ENCODE measurements around the gene SKIC8.

The SKIC8 gene

DNA sequence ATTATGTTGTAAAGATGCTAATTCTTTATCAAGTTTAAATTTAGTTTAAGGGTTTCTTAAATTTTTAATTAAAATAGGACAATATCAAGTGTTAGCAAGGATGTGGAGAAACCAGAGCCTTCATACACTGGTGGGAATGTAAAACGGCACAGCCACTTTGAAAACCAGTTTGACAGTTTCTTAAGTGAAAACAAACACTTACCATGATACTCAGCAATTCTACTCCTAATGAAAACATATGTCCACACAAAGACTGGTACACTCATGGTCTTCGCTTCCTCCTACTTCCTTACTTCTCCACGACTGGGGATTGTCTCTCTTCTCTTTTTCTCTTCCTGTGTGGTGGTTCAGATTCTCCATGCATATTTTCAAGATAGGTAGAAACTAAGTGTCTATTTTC is 9.2 kb downstream of the SKIC8 start:
- DNase-seq = no peak

DNA sequence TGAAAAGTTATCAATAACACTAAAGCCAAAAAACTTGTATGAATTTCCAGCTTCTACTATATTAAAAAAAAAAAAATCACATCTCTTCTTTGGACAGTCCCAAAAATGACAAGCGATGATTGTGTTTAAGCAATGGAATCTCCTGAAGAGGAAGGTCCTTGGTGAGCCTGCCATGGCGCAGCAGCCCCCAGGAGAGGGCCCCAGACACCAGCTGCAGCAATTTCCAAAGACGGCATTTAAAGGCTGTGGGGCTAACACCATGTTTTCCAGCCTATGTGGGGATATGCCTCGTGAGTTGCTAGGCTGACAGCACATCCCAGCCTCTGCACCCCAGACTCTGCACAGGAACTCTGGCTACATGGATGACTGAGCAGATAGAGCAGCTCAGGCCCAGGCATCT is 14.7 kb downstream of the SKIC8 start:
- DNase-seq = no peak

DNA sequence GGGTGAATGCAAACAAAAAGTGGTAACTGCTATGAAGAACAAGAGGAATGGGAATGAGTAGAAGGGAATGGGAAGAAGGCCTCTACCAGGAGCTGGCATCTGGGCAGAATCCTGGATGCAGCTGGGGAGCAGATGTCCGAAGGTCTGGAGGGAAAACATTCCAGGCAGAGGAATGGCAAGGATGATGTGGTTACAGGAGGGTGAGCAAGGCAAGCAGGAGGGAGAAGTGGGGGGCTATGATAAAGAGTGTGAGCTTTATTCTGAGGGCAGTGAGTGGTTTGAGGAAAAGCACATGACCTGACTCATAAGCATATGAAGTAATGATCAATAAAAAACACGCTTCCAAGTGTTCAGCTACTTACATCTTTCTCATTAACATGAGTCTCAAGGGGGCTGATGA is 17.1 kb downstream of the SKIC8 start:
- DNase-seq = no peak

DNA sequence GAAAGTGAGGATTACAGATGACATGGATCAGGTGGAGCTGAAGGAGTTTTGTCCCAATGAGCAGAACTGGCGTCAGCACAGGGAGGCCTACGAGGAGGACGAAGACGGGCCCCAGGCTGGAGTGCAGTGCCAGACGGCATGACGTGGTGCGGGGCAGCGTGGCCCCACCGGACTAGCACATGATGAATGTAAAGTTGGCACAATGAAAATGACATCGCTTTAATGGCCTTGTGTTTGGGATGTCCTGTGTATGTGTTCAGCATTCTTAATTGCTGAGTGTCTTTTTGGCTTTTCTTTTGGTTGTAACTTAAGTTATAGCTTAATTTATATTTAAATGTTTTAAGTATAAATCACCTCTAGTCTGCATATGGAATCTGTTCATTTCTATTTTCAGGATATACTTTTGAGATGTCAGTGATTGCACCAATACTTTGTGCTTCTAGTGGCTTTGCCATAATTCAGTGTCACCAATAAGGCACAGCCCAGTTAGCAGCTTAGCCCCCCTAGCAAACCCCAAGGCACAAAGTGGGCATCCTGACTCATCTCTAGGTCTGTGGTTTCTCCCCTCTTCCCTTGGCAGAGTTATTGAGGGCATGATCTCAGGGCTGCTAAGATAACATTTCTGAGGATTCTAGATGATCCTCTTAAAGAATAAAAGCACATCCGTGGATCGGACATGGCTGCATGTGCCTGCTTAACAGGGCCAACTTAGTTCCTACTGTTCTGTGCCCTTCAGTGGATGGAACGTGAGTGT is 18.9 kb downstream of the SKIC8 start:
- no peak for DNase-seq

DNA sequence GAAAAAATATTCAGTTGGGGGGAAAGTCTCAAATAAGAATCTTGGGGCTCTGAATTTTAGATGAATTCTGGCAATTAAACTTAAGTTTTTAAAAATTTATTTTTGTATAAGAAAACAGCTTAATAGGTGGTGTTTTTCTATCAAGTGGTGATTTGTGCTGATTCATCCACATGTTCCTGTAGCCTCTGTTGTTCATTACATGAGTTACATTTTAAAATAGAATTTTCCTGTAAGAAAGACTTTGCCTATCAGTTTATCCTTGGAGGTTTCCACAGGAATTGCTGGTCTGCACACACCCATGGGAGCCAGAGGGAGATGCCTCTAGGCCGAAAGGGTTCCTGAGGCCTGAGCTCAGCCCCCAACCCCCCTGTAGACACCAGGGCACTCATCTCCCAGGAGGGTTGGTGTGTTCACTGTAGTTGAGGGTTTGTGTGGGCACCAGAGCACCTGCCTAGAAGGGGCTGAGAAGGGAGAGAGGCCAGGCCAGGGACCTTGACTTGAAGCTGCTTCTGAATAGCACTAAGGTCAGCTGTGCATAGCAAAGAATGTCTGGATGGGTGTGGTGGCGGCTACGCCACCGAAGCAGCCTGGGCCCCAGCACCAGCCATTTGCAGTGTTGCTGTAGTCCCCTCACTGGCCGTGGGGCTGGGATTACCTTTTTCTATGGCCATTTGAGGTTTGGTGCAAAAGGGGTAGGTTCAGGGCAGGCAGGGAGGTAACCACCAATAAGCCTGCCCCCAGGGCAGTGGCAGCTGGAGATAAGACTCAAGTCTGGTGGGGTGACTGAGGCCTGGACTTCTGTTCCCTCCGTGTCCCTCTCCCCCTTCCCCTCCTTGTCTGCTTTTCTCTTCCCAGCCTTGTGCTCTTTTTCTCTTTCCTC is 23.1 kb downstream of the SKIC8 start:
- DNase-seq = no peak

DNA sequence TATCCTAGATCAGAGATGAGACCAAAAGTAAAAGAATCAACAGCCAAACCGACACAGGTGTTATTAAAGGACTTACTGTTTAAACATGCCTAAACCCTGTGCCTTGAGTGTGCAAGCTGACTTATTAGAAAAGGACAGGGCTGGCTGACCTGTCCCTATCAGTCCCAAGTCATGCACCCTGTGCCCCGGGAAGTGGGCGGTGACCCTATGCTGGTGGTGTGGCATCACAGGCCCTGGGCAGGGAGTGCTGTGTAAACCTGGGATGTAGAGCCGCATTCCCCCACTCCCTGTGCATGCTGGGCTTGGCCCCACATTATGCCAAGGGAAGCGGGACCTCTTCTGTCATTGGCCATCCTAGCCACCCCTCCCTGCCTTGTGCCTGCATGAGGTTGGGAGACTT is 24.4 kb downstream of the SKIC8 start:
- DNase-seq = no peak

DNA sequence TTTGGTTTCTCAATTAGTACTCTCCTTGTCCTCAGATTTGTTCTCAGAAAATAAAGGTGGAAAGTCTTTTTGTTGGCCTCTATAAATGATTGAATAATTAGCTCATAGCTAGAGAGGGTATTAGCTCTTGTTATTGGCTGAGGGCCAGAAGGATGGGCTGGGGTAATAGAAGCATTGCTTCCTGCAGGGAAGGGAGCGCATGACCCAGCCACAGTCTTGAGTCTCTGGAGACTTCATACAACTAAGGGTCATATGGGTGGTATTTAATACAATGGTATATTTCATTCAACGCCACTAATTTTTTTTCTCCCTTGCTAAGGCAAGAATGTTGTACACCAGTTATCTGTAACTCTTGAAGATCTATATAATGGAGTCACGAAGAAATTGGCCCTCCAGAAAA is 26.6 kb downstream of the SKIC8 start:
- no peak for DNase-seq

DNA sequence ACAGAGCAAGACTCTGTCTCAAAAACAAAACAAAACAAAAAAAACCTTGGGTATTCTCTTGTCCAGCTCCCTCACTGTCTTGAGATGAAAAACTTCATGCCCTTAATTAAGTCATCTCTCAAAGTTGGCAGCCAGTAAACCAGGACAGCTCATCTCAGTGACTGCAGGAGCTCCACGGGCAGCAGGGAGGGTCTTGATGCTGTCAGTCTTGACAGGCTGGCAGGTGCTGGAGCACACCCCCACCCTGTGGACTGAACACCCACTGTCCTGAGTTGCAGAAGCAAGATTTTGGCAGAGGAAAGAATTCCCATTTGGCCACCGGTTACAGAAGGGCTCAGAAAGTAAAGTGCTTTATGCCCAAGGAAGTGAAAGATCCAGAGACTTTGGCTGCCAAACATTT is 27.1 kb downstream of the SKIC8 start:
- DNase-seq = no peak

DNA sequence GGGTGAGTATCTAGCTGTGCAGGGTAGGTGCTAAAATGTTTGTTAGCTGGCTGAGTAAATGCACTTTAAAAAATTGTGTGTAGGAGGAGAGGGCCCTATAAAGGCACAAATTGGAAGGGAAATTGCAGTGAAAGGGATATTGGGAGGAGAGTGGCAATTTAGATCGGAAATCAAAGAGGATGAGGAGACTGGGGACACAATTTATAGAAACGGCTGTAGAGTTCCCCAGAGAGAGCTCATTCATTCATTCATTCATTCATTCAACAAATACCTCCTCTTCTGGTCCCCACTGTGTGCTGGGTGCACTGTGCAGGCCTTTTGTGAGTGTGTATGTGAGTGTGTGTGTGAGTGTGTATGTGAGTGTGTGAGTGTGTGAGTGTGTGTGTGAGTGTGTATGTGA is 32.6 kb downstream of the SKIC8 start:
- DNase-seq = no peak

DNA sequence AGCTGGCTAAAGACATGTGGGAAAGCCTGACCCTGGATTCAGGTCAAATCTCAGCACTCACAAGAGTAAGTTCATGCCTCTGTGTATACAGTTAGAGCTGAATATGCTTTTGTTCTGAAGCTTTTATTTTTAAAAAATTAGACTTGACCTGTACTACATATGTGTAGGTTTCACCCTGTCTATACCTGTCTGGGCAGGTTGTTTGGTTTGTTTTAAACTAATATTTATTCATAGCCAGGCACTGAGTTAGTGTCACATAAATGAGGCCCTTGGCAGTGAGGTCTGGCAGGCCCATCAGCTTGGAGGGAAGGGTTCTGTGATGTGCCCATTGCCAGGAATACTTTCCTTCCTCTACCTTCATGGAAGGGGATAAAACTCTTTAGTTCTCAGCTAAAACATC is 33.2 kb downstream of the SKIC8 start:
- DNase-seq = no peak

DNA sequence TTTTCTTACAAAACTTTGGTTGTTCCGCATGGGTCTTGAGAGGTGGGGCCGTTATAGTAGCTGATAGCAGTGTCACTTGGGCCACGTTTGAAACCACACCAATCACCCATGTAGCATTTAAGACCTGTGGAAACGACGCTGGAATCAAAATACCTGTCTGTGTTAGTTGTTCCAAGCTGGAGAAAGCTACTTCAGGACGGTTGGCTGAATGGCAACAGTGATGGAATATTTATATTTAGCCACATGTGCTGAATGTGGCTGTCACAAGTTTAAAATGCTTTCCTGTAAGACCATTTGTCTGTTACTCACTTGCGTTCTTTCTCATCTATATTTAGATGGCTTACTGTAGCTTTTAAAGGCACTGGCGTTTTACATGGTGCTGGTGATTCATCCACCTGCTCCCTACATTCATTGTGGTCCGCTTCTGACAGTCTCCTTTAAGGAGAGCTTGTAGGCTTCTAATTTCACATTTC is 33.6 kb downstream of the SKIC8 start:
- DNase-seq = no peak

DNA sequence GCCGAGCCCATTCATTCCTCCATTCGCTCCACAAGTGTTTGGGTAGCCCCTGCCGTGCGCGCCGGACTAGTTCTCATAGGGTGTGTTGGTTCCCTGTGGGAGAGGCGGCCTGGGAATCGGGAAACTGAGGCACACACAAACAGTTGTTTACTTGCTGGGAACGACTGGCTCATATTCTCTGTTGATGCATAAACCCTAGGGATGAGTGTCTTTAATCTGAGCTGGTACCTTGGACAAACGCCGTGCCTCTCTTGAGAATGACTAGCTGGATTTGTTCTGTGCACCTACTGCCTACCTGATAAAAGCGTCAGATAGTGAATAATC is 34.3 kb downstream of the SKIC8 start:
- DNase-seq = no peak

DNA sequence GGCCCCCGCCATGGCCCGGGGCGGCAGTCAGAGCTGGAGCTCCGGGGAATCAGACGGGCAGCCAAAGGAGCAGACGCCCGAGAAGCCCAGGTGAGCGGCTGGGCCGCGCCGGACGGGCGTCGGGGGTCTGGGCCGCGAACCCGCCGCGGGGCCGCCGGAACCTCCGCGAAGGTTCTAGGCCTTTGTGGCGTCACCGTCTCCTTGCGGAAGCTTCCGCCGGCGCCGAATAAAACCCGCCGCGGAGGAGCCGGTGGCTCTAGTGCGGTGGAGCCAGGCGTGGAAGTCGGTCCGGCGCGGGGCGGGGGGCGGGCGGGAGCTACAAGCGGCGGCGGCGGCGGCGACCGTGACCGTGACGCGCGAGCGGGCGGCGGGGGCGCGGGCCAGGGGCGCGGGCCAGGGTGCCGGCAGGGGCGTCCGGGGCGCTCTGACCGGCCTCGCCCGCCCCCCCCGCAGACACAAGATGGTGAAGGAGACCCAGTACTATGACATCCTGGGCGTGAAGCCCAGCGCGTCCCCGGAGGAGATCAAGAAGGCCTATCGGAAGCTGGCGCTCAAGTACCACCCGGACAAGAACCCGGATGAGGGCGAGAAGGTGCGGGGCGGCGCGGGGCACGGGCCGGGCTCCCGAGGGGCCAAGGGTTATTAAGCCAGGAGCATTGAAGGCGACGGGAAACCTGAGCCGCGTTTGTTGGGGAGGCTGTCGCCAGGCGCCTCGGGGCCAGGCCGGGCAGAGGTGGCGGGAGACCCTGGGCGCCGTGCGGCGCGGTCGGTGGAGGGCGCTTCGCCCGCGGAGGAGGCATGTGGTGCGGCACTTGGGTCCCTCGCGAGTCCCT is 34.9 kb downstream of the SKIC8 start, which contains the start of gene DNAJA4:
DNAJA4 (plus strand) TSS at position 259 of the 833 bp plus-strand sequence; CDS start at position 461, 202 bp downstream.
- peak; percentile 82 for DNase-seq

DNA sequence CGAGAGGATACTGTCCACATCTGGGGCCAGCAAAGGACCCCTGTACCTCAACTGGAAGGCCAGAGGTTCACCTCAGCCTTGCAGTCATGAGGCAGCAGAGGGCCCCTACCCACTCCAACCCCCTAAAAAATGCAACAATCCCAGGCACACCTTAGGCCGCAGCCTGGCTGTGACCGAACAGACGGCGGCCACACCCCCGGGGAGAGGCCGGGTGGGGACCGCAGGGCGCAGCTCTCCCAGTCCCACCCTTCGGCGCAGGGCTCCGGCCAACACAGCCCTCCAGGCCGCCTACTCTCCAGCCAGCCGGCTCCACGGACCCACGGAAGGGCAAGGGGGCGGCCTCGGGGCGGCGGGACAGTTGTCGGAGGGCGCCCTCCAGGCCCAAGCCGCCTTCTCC is 35.5 kb downstream of the SKIC8 start:
- no peak for DNase-seq

DNA sequence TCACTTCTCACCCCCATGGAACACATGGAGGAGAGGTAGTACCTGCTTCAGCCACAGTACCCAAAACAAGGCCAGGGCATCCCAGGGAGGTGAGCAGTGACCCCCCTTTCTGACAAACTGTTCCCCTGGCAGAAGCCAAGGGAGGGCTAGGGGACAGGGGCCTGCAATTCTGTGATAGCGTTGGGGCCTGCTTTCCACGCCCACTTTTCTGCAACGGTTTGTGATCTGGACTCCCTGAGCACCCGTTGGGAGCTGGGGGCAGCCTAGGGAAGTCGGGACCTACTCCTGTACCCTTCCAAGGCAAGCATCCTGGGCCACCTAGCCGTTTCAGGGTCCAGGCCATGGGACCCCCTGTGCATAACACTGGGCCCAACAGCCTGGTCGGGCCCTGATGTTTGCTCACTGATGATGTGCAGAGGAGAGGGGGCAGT is 36.0 kb downstream of the SKIC8 start:
- no peak for DNase-seq

DNA sequence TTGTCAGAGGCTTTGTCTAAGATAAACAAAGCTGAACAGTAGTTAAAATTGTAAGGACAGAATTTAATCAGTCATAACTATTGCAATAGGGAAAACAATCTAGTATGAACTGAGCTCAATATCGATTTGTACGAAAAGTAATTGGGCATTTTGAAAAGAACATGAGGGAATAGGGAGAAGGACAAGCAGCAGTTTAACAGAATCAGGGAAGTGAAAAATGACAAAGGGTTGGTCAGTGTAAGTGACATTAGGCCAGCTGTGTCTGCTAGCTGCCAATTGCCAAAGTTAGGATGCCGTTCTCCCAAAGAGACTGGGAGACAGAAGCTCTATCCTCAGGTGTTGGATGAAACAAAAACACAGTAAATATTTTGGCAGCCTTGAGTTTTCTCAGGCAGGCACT is 38.3 kb downstream of the SKIC8 start:
- no peak for DNase-seq

DNA sequence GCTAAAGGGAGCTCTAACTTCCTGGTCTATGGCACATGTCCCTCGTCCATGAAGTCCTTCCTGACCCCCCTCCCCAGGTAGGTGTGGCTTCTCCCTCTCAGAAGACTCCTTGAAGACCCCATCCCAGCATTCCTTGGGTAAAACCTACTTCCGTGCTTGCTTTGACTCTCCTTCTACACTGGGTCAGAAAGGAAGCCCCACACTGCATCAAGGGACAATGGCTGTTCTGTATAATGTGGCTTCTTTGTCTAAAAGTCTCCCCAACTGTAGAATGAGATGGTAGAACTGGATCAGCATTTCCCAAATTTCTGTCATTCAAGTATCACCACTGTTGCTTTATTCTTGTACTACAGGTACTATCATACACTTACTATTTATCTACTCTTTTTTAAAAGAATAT is 38.9 kb downstream of the SKIC8 start:
- no peak for DNase-seq

DNA sequence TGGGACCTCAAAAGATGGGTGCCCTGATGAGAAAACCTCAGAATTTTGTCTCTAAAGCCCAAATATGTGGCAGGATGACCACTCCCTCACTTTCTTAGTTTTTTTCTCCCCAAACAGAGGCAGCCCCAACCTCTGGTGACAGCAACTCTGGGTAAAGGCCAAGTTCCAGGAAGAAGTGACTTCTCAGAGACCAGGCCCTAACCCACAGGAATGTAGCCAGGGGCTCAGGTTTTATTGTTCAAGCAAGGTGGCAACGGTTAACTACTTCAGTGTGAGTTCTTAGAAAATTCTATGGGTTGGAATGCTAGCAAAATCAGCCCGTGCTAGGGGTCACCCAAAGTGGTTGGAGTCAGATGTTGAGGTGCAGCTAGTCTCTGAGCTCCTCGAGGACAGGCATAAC is 40.2 kb downstream of the SKIC8 start:
- DNase-seq = no peak

DNA sequence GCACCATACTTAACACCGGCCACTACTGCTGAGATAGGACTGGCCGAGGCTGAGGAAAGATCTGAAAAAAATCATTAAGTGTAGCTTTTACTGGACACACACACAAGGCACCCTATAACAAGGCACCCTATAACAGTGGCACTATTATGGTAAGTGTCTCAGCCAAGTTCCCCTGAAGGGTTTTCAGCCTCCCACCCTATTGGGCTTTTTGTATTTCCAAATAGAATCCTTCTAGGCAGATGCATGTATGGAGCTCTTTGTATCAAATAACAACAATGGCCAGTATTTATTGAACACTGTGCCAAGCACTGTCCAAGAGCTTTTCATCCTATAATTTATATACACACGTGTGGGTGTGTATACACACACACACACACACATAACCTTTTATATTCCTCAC is 41.7 kb downstream of the SKIC8 start:
- DNase-seq = no peak

DNA sequence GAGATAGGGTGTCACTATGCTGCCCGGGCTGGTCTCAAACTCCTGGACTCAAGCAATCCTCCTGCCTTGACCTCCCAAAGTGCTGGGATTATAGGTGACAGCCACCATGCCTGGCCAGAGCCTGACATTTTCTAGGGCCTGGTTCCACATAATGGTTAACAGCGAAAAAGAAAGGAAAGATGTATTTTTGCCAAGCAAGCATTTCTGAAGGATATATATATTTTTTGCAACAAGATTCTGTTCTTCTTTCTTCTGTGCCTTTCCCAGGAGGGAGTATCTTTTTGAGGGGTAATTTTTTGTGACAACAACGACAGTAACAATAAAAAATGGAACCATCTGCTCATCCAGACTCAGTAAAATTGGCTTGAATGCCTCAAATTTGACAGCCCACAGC is 43.4 kb downstream of the SKIC8 start:
- DNase-seq = no peak

DNA sequence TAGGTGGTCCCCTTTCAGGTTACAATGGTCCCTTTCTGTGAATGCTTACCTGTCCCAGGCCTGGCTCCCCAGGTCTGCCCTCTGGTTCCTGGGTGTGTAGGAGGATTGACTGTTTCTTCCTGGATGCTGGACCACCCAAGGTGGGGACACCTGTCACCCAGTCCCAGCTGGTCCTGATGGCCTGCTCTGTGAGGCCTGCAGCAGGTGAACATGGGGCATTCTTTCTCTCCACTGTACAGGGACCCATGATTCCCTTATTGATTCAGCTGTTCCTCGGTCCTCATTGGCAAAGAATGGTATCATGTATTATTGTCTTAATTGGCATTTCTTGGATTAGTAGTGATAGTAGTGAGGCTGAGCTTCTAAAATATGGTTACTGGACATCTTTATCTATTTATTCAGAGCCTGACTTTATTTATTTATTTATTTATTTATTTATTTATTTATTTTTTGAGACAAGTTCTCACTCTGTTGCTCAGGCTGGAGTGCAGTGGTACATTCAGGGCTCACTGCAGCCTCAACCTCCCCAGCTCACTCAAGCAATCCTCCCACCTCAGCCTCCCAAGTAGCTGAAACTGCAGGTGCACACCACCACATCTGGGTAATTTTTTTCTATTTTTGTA is 43.9 kb downstream of the SKIC8 start:
- DNase-seq = no peak

DNA sequence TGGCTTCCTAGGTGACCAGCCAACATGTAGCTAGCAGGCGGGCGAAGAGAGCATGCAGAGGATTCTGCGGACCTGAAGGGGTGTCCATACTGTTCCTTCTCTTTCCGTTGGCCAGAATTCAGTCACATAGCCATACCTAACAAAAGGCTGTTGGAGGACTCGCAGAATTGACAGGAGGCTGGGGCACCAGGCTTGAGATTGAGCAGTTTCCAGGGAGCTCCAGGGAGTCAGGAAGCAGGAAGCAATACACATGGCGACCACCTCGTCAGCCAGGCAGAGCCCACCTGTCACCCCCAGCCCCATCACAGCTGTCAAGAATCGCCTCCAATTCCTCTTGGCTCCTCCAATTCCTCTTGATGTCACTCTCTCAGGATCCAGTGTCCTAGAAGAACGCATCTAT is 48.3 kb downstream of the SKIC8 start:
- no peak for DNase-seq

DNA sequence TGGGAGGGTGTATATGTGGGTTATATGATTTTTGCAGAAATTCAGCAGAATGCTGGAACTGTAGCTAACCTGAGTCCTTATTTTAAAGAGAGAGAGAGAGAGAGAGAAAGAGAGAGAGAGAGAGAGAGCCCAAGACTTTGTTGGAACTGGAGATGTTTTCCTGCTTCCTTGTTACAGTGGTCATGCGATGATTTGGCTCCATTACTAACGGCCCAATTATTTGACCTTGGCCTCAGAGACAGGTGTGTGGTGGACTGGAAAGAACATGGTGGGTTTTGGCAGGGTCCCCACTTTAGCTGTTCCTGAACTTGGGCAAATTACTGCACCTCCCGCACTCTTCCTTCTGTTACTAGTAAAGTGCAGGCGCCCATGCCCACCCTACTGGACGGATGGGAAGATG is 50.3 kb downstream of the SKIC8 start:
- DNase-seq = no peak

Data from activated CD8-positive, alpha-beta memory T cell treated with anti-CD3 and anti-CD28 coated beads, Interleukin-2, amount 50 U/mL, for 48 hours (primary cell).